Loucy (cell line): Measurements from ENCODE around the gene ZNF318.

Source experiments
- EZH2phosphoT487 ChIP-seq: fragments of 200-600 bp; IDR thresholded peaks from 2 replicates; pipeline ENCODE4 v1.6.1; 2018; ENCODE audit warnings: antibody characterized with exemption, mild to moderate bottlenecking, moderate library complexity, borderline replicate concordance
- TF ChIP-seq, protein P1 (sequence below): fragments of 200-600 bp; sonication (generic); conservative IDR thresholded peaks from 2 replicates; pipeline ENCODE4 v1.5.1; 2014; ENCODE audit warnings: mild to moderate bottlenecking, antibody characterized with exemption, low read length

DNA sequence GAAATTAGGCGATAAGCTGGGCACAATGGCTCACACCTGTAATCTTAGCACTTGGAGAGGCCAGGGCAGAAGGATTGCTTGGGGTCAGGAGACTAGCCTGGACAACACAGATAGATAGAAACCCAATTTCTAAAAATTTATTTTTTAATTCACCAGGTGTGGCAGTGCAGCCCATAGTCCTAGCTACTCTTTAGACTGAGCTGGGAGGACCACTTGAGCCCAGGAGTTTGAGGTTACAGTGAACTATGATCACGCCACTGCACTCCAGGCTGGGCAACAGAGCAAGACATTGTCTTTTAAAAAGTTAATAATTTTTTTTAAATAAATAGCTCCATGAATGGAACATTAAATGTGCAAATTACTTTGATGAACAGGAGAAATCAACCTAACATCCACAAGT is 8.2 kb downstream of the ZNF318 start:
- TF ChIP-seq, protein P1, sequence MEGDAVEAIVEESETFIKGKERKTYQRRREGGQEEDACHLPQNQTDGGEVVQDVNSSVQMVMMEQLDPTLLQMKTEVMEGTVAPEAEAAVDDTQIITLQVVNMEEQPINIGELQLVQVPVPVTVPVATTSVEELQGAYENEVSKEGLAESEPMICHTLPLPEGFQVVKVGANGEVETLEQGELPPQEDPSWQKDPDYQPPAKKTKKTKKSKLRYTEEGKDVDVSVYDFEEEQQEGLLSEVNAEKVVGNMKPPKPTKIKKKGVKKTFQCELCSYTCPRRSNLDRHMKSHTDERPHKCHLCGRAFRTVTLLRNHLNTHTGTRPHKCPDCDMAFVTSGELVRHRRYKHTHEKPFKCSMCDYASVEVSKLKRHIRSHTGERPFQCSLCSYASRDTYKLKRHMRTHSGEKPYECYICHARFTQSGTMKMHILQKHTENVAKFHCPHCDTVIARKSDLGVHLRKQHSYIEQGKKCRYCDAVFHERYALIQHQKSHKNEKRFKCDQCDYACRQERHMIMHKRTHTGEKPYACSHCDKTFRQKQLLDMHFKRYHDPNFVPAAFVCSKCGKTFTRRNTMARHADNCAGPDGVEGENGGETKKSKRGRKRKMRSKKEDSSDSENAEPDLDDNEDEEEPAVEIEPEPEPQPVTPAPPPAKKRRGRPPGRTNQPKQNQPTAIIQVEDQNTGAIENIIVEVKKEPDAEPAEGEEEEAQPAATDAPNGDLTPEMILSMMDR: peak; percentile 25; the same call in 1 of the 2 replicates
- TF ChIP-seq EZH2phosphoT487: no peak
